Measurements from ENCODE around the gene AR. TPM values are rescaled to one million over a fixed set of nuclear protein-coding genes. Genes with fewer than 3 reads are reported as not detected.

The AR gene
- total and polyA plus RNA-seq, 9 of the 15 experiments (the other 6 are each of a cell fraction or from before 2014, with no cell fraction given), result 0.01 to 0.04 (median 0.01) TPM; not detected in 6

DNA sequence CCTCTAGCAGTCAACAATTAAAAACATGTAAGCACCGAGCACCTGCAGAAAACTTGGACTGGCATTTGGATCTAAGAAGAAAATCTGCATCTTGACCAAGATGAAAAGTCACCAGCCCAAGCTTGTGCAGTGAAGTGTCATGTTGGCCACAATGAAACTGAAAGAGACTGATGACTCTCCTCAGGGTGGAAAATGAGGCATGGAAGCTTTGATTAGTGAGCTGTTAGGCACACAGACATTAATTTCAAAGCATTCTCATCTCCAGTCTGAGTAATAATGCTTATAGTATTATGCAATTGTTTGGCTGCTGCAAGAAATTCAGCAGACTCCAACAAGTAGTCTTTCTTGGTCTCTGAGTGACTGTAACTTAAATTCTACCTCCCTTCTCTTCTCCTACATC is 150.1 kb downstream of the AR start:
- FAIRE-seq (no peak), DNase-seq (ENCODE audit: extremely low read depth in 1 of 4, low spot score in 3 of 4) (no peak), ATAC-seq (no peak)
- Histone ChIP-seq H3K79me2 (ENCODE audit: control insufficient read depth, insufficient read depth, low read length) (no peaks in the 10 kb centered on the region), H3K27me3 (ENCODE audit: control insufficient read depth in 2 of 2, insufficient read depth in 2 of 2, low read length in 2 of 2) (no peaks in the 10 kb centered on the region), H2AFZ (ENCODE audit: low read depth, low read length) (no peak overlapping the region), H3K36me3 (ENCODE audit: control insufficient read depth, insufficient read depth, low read length) (no peaks in the 10 kb centered on the region), H3K4me1 (replicated peaks in 1 of 2; ENCODE audit: control insufficient read depth in 2 of 2, insufficient read depth in 2 of 2, low read length in 2 of 2) (no peaks in the 10 kb centered on the region), H3K9me3 (replicated peaks; ENCODE audit: control insufficient read depth, insufficient read depth, low read depth, low read length) (no peaks in the 10 kb centered on the region), H4K20me1 (replicated peaks; ENCODE audit: control insufficient read depth, insufficient read depth, low read length) (no peaks in the 10 kb centered on the region), H3K4me2 (ENCODE audit: insufficient read depth, low read length) (no peak overlapping the region), H3K9ac (ENCODE audit: insufficient read depth in 1 of 2, low read depth in 2 of 2, low read length in 2 of 2) (no peak overlapping the region), H3K9me1 (ENCODE audit: control insufficient read depth, insufficient read depth, low read length) (no peaks in the 10 kb centered on the region), H3K4me3 (no peak overlapping the region), H3K27ac (ENCODE audit: extremely low read depth, low read depth, low read length) (no peak overlapping the region)
- no TSS peak for BruUV-seq (replicated peaks)
- intact Hi-C loops (cut with micrococcal nuclease) (no loop called here), in situ Hi-C loops (cut with MboI) (no loop called here)
- 0% methylated on average over 1 of the region's 1 CpG for WGBS (ENCODE audit: insufficient coverage, low coverage, missing lambda C conversion rate)
- TF ChIP-seq ELF1 (tag; IDR thresholded peaks at IDR 0.05) (no peak), NCOA6 (IDR thresholded peaks at IDR 0.05) (no peak), ZNF445 (CRISPR knock-in tag; IDR thresholded peaks at IDR 0.05; ENCODE audit: low read depth) (no peak), ZNF717 (CRISPR knock-in tag; IDR thresholded peaks at IDR 0.05) (no peak), SUPT5H (IDR thresholded peaks at IDR 0.05) (no peak)
- TF ChIP-seq, protein P1, sequence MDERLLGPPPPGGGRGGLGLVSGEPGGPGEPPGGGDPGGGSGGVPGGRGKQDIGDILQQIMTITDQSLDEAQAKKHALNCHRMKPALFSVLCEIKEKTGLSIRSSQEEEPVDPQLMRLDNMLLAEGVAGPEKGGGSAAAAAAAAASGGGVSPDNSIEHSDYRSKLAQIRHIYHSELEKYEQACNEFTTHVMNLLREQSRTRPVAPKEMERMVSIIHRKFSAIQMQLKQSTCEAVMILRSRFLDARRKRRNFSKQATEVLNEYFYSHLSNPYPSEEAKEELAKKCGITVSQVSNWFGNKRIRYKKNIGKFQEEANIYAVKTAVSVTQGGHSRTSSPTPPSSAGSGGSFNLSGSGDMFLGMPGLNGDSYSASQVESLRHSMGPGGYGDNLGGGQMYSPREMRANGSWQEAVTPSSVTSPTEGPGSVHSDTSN (CRISPR knock-in tag; IDR thresholded peaks at IDR 0.05; ENCODE audit: low read depth), result no peak
- TF ChIP-seq, protein P1 (tag; conservative IDR thresholded peaks at IDR 0.05; ENCODE audit: low read depth), result no peak
- TF ChIP-seq, protein P2, sequence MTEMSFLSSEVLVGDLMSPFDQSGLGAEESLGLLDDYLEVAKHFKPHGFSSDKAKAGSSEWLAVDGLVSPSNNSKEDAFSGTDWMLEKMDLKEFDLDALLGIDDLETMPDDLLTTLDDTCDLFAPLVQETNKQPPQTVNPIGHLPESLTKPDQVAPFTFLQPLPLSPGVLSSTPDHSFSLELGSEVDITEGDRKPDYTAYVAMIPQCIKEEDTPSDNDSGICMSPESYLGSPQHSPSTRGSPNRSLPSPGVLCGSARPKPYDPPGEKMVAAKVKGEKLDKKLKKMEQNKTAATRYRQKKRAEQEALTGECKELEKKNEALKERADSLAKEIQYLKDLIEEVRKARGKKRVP (CRISPR knock-in tag; IDR thresholded peaks at IDR 0.05), result no peak
- ChIA-PET POLR2A (no interaction called here), CTCF (ENCODE audit: low intra/inter-chr PET ratio) (no interaction called here)

Data from K562 (cell line).